PFSK-1 (cell line): ENCODE results near the gene KLK4.

Source experiments
- FOXP2 ChIP-seq: optimal IDR thresholded peaks from 2 replicates; pipeline ENCODE3; 2011; ENCODE audit warnings: borderline replicate concordance, control low read depth, inconsistent platforms; ENCODE audit not compliant: insufficient read depth; ENCODE audit errors: extremely low read length, extremely low read depth
- POLR2AphosphoS5 ChIP-seq: IDR thresholded peaks from 2 replicates; pipeline ENCODE4 v1.6.1; 2012; ENCODE audit warnings: low read depth, mild to moderate bottlenecking, control low read depth, low read length, moderate library complexity
- REST ChIP-seq, 2 experiments: IDR thresholded peaks; 2 replicates each; pipeline versions ENCODE4 v1.6.1 to v1.8.0; 2011 to 2012; ENCODE audit warnings: low read depth in 2 of 2, low read length in 2 of 2, control low read depth in 1 of 2, inconsistent platforms in 1 of 2, mild to moderate bottlenecking in 1 of 2, moderate library complexity in 1 of 2; ENCODE audit not compliant: insufficient read depth in 1 of 2
- SIN3A ChIP-seq: IDR thresholded peaks from 2 replicates; pipeline ENCODE4 v1.6.1; 2012; ENCODE audit warnings: mild to moderate bottlenecking, low read length, moderate library complexity, borderline replicate concordance; ENCODE audit not compliant: insufficient read depth
- TAF1 ChIP-seq: IDR thresholded peaks from 2 replicates; pipeline ENCODE4 v1.6.1; 2012; ENCODE audit warnings: low read length, control low read depth, borderline replicate concordance; ENCODE audit not compliant: insufficient read depth

The KLK4 gene

GRCh38 chr19:50906217-50906616 is 5.0 kb downstream of the KLK4 start:
- TF ChIP-seq POLR2AphosphoS5 = no peak
- no peak for TF ChIP-seq TAF1
- TF ChIP-seq REST (IDR thresholded peaks at IDR 0.05; ENCODE audit: insufficient read depth in 1 of 2, low read depth in 2 of 2, low read length in 2 of 2) = no peak
- no peak for TF ChIP-seq FOXP2
- no peak for TF ChIP-seq SIN3A

- TF ChIP-seq SIN3A (no peak), POLR2AphosphoS5 (no peak), FOXP2 (no peak), TAF1 (no peak), REST (IDR thresholded peaks at IDR 0.05; ENCODE audit: insufficient read depth in 1 of 2, low read depth in 2 of 2, low read length in 2 of 2) (no peak)
These were observed 8.6 kb downstream of the KLK4 start for GRCh38 chr19:50902640-50903039.

- TF ChIP-seq FOXP2 = no peak
- TF ChIP-seq POLR2AphosphoS5 = no peak
- no peak for TF ChIP-seq TAF1
- TF ChIP-seq SIN3A = no peak
- no peak for TF ChIP-seq REST (IDR thresholded peaks at IDR 0.05; ENCODE audit: insufficient read depth in 1 of 2, low read depth in 2 of 2, low read length in 2 of 2)
These were observed 11.6 kb downstream of the KLK4 start for GRCh38 chr19:50899569-50899968.

- no peak for TF ChIP-seq REST (IDR thresholded peaks at IDR 0.05; ENCODE audit: insufficient read depth in 1 of 2, low read depth in 2 of 2, low read length in 2 of 2)
- TF ChIP-seq TAF1 = no peak
- TF ChIP-seq FOXP2 = no peak
- no peak for TF ChIP-seq SIN3A
- no peak for TF ChIP-seq POLR2AphosphoS5
These were observed 13.2 kb downstream of the KLK4 start for GRCh38 chr19:50898018-50898417.

DNA sequence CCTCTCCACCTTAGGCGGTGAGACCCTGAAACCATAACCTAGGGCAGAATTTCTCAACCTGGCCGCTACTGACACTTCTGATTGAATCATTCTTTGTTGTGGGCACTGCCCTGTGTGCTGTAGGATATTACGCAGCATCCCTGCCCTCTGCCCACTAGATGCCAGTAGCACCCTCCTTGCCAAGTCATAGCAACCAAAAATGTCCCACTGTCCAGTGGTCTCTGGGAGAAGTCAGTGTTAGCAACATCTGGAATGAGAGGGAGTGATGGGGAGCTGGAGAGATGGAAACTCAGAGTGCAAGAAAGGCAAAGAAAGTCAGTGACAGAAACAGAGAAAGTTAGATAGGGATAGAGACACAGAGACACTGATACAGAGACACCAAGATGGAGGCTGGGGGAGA is 13.6 kb downstream of the KLK4 start:
- TF ChIP-seq TAF1 (no peak), REST (IDR thresholded peaks at IDR 0.05; ENCODE audit: insufficient read depth in 1 of 2, low read depth in 2 of 2, low read length in 2 of 2) (no peak), POLR2AphosphoS5 (no peak), FOXP2 (no peak), SIN3A (no peak)
